NOMO-1 treated with dmso at 0.1 percent for 144 hours (cell line): Measurements from ENCODE around the gene VPS37C.
"Not testable (repeated sequence)": the region's sequence is repeated elsewhere in the genome, so short reads cannot be mapped to it uniquely, and the experiment has no call there.

Experiments
- DNase-seq: peaks from one replicate; lab custom pipeline; 2025; ENCODE audit not compliant: unreplicated experiment; lab: John Stamatoyannopoulos, UW

Gene VPS37C

DNA sequence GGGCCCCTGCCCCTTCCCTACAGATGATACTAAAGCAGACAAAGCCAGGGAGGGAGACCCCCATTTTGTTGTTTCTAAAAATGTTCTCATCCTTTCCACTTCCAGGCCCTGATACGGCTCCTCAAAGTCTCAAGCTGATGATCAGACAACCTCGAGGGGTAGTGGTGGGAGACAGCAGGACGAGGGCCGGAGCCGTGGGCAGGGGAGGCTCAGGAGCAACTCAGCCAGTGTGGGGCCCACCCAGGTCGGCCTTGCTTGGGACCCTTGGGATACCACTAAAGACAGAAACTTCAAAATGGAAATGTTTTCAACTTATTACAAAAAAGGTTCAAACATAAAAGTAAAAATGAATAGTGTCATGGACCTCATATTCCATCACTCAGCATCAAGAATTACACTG is 15.2 kb upstream of the VPS37C start:
- no peak for DNase-seq

DNA sequence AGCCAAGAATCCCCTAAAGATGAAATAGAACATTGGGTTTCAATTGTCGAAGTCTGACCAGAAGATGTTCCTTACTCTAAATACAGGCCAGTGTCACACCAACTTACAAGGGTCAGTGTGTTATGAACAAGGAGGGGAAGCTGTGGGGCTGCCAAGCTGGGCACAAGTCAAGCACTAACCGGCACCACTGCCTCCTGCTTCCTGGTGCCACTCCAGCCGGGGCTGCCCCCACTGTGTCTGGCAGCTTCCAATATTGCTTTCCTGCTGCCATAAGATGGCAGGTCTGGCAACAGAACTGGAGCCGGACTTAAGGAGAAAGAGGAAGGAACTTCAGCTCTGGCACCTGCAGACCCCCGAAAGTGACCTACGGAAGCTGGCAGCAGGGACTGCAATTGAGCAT is 13.7 kb upstream of the VPS37C start:
- no peak for DNase-seq

DNA sequence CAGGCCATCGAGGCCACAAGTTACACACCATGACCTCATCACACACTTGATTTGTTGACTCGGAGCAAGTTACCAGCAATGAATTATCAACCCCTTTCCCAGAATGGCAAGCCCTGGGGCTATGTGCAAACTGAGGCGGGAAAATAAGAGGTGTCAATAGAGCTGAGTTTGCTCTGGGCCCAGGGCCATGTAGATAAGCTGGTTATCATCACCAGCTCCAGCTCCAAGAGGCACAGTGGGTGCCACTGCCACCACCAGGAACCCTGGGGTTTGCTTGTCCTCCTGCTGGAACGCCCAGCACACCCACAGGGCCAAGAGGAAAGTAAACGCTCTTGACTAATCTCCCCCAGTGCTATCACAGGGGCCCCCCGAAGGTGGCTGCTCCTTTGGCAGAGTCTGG is 13.0 kb upstream of the VPS37C start:
- DNase-seq: no peak

DNA sequence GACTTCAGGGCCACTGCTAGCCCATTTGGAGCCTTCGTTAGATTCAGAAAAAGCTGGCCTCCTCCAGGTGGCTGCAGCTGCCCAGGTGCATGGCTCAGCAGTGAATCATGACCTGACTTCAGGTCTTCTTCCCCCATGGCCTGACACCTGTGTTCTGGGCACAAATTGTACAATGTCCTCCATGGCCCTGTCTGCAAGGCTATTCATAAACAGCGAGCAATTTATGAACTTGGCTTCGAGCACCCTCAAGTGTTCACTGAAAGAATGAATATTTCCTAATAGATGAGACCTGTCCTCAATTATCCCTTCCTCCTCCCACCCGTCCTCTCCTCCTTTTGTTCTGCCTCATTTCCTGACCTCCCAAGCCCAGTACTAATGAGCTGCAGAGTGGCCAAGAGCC is 12.2 kb upstream of the VPS37C start:
- no peak for DNase-seq

DNA sequence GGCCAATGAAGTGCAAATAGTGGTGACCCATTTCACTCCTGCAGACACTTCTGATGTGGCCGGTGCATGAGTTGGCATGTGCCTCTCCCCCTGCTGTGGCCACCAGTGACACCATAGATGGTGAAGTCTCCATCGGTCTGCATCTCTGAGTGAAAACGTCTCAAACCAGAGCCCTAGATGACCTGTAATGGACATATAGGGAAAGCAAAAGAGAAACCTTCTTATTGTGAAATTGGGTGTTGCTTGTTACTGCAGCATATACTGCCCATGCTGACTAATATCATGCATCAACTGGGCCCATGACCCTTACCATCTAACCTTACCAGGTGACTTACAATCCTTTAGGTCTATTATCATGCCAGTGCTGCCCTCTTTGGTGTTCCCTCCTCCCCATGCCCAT is 11.7 kb upstream of the VPS37C start:
- no peak for DNase-seq

DNA sequence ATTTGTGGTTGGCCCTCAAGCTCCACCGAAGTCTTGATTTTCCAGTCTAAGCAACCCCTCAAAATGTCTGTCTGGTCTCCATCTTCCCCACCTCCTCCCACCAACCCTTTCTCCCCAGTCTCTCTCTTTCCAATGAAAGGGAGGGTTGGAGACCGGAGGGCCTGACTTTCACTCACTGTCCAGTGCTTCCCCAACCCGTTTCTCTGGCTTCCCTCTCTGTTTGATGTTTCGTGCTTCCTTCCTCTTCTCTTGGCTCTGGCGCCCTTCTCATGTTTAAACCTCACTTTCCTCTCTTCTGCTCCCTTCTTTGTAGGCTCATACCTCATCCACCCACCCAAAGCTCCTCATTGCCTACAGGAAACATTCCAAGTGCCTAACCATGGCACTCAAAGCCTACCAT is 11.1 kb upstream of the VPS37C start:
- no peak for DNase-seq

DNA sequence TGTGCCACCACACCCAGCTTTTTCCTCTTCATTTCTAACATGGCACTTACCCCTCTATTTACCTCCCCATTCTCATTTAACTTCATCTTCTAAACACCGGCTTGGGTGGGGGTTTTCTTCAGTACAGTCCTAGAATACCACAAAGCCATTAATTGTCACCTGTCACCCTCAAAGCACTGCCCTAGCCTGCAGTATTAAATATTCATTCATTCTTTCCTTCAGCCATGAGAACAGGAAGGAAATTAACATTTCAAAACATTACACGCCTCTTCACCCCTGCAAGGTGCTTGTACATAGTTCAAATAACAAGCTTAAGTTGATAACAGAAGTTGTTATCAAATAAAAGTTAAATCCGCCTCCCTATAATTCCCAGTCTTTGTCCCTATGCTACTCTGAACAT is 10.7 kb upstream of the VPS37C start:
- DNase-seq: no peak

DNA sequence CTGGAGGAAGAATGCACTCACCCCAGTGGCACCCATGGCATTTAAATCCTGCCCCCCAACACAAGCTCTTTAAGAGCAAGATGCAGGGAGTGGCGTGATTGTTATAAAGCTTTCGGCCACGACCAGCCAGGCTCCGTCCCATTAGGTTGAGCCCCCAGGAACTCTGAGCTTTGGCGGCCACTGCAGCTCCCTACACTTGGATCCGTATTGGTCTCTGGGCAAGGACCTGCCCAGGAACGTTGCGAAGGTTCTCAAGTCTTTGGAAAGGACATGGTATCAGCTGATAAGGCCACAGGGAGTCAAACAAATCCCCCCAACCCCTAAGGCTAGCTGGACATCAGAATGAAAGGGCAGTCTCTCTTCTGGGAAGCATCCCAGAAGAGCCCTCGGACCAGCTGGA is 9.3 kb upstream of the VPS37C start:
- DNase-seq: no peak

DNA sequence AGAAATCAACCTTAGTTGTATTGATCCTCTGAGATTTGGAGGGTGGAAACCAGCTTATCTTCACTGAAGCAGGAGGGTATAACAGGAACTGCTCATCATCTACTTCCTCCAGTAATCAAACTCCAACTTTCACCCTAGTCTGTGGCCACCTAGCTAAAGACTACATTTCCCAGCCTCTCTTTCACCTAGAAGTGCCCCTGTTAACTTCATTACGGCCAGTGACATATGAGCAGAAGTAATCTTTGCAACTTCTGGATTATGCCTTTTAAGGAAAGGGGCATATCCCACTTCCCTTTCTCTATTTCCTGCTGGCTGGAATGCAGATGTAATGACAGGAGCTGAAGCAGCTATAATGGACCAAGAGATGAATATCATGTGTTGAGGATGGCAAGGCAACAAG is 7.6 kb upstream of the VPS37C start:
- peak; percentile 14 for DNase-seq

DNA sequence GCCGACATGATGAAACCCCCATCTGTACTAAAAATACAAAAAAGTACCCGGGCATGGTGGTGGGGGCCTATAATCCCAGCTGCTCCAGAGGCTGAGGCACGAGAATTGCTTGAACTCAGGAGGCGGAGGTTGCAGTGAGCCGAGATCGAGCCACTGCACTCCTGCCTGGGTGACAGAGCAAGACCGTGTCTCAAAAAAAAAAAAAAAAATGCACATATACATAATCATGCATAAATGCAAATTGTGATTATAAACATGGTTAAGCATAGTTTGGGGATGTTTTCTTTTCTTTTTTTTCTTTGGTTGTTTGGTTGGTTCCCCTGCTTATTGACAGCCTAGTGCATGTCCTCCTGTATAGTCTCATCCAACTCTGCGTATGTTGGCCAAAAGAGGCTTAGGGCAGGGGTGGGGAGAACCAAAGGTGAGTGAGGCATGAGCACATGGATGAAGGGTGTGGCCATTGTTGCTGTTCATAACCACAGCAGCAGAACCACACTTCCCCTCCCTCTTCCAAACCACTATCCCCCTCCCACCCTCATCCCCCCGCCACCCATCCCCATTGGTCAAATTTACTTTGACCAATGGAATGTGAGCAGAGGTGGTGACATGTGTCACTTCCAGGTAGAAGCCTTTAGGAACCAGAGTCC is 6.9 kb upstream of the VPS37C start:
- no peak for DNase-seq

DNA sequence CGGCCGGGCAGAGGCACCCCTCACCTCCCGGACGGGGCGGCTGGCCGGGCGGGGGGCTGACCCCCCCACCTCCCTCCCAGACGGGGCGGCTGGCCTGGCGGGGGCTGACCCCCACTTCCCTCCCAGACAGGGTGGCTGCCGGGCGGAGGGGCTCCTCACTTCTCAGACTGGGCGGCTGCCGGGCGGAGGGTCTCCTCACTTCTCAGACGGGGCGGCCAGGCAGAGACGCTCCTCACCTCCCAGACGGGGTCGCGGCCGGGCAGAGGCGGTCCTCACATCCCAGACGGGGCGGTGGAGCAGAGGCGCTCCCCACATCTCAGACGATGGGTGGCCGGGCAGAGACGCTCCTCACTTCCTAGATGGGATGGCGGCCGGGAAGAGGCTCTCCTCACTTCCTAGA is 5.1 kb upstream of the VPS37C start:
- not testable (repeated sequence) for DNase-seq

DNA sequence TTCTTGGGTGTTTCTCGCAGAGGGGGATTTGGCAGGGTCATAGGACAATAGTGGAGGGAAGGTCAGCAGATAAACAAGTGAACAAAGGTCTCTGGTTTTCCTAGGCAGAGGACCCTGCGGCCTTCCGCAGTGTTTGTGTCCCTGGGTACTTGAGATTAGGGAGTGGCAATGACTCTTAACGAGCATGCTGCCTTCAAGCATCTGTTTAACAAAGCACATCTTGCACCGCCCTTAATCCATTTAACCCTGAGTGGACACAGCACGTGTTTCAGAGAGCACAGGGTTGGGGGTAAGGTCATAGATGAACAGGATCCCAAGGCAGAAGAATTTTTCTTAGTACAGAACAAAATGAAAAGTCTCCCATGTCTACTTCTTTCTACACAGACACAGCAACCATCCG is 4.6 kb upstream of the VPS37C start:
- DNase-seq: not testable (repeated sequence)

DNA sequence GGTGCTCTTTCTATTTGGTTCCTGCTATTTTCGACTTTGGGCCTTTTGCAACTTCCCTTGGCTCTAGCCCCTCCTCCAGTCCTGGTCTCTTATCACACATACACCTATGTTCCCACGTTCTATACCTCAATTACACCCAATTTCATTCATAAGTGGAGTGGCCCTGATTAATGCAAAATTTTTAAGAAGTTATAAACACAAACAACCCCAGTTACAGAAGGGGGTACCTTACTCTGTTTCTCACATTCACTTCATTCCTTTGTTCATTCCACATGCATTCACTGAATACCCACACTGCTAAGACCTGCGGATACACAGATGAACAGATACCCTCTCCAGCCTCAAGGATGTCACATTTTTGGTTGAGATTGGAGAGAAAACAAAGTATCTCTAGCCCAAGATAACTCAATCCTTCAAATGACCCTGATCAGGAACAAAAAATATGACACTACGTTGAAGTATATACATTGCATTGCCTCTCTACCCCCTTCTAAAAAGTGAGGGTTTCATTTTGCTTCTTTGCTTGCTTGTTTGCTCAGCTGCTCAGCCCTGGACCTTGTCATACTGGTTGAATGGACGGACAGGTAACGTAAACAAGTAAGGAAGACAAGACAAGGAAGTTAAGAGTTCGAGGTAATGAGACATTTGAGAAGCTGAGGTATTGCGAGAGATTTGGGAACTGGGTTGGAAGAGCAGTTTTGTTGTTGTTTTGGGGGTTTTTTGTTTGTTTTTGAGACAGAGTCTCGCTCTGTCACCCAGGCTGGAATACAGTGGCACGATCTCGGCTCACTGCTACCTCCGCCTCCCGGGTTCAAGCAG is 3.6 kb upstream of the VPS37C start:
- peak; percentile 69 for DNase-seq

DNA sequence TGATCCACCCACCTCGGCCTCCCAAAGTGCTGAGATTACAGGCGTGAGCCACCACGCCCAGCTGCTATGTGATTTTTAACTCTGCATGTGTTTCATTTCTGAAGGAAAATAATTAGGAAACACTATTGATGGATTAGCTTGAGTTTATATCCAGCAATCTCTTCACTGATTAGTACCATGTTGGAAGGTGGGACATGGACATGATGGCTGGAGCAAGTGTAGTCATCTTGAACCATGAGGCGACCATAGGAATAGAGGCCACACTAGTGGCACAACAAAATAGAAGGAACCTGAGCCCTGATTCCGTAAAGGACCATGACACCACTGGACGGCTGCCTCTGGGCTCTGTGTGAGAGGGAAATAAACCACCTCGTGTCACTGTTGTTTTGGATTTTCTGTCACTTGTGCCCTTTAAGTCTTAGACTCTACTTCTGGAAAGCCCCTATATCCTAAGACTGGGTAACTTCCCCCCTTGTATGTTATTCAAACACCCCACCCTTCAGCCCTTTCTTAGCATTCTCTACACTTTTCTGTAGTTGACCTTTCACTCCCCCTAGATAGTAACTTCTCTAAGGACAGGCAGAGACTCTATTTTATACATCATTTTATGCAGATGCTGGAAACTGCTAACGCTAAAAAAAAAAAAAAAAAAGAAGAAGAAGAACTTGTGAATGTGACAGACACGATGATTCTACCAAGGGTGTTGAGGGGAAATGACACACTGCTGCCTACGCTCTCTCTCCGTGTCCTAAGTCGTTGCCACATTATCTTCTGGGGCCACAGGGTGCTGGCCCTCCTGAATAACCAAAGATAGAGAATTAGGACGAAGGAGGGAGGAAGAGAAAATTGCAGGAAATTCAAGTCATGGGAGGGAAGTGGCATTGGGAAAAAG is 2.7 kb upstream of the VPS37C start:
- DNase-seq: peak; percentile 69

DNA sequence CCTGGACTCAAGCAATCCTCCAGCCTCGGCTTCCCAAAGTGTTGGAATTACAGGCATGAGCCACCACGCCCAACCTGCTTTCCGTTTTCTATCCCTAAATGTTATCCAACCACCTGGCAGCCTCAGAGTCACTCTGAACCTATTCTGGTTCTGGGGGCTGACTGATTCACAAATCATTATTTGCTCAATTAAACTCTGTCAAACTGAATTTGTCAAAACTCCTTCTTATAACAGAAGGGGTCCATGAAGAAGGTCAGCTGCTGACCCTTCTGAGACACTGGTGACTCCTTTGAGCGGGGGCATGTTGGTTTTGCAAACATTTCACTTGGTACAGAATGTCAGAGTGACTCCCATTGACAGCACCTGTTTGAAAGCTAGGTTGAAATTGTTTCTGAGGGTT is 1.8 kb upstream of the VPS37C start:
- DNase-seq: no peak

DNA sequence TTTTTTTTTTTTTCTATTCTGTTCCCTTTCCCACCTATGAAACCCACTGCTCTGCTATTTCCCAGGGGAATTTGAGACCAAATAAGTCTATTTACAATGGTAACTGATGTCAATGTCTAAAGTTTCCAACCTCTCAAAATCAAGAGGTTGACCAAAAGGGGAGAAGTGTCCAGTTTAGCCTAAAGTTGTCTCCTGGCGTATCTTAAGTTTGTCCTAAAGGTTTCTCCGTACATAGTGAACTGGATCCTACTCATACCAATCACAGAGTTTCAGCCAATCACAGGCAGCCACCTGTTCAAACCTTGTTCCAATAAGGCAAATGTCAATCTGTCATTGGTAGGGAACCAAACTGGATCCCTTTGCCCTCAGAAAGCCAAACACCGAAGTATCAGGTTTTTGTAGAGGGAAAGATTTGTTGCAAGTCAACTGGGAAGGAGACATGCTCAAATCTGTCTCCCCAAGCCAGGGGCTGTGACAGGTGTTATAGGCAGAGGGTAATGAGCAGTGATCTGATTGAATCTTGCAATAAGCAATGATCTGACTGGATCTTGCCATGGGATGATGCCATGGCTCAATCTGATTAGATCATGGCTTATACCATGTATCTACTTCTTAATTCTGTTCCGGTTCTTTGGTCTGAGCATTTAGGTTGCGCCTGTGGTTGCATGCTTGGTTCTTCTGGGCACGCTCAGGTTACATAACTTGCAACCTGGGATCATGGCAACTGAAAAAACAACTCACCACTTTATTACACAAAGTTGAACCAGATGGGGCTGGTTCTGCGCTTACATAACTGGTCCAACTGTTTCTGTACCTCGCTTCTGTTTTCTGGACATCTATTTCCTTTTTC is 1.1 kb upstream of the VPS37C start:
- DNase-seq: peak; percentile 71

DNA sequence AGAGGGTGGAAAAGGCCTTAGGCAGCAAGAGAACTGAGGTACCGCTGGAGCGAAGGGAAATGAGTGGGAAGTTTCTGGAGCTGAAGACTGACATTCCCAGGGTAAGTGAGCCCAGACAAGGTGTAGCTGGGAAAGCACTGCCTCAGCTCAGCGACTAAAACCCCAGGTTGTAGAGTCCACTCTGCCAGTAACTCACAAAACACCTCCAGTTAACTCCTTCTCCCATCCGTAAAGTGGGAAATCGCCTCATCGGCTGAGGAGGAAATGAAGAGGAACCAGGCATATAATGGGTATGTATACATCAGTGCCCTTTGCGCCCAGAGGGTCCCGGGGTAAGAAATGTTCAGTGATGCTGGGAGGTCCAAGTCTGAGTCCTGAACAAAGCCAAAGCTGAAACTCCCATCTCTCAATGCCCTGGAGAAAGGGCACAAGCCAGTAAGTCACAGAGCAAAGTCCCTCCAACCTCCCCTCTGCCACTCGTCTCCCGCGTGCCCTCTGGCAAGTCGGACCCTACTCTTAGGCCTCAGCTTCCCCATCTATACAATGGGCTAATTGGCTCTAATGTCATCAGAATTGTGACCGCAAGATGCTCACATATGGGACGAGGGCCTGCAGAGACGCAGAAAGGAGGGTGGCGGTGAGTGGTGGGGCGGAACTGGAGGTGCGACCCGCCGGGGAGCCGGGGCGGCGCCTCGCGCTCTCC is 588 bp downstream of the VPS37C start:
- no peak for DNase-seq

DNA sequence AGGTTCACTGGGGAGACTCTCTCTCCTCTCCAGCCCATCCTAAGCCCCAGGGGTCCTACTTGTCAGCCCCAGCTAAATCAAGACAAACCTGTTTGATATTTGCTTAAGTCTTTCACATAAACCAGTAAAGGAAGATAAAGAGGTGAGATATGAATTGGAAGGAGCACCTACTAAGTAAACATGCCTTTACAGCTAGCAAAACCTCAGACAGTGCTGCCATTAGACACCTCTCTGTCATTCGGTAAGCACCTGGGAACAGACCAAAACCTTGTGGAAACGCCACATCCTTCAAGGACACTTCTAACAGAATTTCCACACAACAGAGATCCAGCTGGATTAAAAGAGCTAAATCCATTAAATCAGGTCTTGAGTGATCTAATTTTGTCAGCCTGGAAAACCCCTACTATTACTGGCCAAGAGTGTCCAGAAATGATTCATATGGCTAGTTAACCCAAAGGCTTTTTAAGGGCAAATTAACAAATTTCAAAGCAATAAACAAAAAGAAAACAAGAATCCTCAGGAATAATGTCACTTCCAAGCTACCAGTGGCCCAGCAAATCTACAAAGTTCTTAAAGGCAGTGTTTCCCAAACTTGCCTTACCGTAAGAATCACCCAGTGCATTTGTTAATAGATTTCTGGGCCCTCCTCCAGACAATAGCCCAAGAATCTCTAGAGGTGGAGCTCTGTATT is 2.4 kb downstream of the VPS37C start:
- no peak for DNase-seq

DNA sequence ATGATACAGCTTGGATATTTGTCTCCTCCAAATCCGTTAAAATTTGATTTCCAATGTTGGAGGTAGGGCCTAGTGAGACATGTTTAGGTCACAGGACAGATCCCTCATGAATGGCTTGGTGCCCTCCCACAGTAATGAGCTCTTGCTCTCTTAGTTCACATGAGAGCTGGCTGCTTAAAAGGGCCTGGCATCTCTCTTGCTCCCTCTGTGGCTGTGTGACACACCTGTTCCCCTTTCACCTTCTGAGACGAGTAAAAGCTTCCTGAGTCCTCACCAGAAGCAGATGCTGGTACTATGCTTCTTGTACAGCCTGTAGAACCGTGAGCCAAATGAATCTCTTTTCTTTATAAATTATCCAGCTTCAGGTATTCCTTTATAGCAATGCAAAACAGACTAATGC is 3.5 kb downstream of the VPS37C start:
- no peak for DNase-seq

DNA sequence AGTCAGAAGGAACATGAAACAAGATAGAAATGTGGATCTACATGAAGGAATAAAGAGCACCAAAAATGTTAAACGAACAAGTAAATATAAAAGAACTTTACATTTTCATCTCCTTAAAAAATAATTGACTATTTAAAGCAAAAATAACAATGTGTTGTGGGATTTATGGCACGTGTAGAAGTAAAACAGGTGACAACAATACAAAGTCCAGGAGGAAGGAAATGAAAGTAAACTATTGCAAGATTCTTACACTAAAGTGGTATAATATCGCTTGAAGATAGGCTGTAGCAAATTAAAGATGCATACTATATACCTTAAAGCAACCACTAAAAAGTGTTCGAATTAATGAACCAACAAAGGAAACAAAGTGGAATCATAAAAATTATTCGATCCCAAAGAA is 5.5 kb downstream of the VPS37C start:
- no peak for DNase-seq
